Loucy (cell line): ENCODE data around the gene TAGLN2.

Experiments
- CTCF ChIP-seq: fragments of 200-600 bp; sonication (generic); conservative IDR thresholded peaks from 2 replicates; pipeline ENCODE4 v1.5.1; 2014; ENCODE audit warnings: mild to moderate bottlenecking, antibody characterized with exemption, low read length
- EZH2phosphoT487 ChIP-seq: fragments of 200-600 bp; IDR thresholded peaks from 2 replicates; pipeline ENCODE4 v1.6.1; 2018; ENCODE audit warnings: antibody characterized with exemption, mild to moderate bottlenecking, moderate library complexity, borderline replicate concordance

DNA sequence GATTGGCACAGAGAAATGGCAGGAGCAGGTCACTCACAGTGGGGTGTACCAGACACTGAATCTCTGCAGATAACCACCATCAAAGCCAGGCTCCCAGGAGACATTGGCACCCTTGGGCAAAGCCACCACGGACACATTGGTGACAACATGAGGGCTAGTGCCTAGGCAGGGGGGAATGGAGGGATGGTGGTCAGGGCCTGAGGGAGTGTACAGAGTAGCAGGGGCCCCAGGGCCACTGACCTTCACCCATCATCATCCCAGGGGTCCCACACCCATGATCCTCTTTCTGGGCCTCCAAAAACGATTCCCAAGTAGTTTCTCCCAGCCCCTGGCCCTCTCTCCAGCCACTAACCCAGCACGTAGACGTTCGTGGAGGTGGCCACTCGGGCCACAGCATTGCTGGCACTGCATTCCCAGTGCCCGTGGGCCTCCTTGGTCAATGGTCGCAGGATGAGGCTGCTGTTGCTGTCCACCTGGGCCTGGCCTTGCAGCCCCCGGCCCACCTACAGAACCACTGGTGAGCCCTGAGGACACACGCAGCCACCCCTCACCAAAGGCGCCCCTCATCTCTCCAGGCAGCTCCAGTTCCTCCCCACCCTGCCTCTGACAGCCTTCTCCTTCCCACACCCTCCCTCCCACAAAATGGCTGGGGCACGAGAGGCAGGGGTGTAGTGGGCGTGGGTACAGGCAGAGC, 5.9 kb upstream of the TAGLN2 start:
- TF ChIP-seq CTCF, result no peak
- no peak for TF ChIP-seq EZH2phosphoT487
